Suppressor macrophage treated with lipopolysaccharide for 4 hours (primary cell): ENCODE results near the gene BRD2.

Source experiments
- DNase-seq: peaks from one replicate; pipeline ENCODE4 v3.0.0-alpha.2; 2020

BRD2 gene

DNA sequence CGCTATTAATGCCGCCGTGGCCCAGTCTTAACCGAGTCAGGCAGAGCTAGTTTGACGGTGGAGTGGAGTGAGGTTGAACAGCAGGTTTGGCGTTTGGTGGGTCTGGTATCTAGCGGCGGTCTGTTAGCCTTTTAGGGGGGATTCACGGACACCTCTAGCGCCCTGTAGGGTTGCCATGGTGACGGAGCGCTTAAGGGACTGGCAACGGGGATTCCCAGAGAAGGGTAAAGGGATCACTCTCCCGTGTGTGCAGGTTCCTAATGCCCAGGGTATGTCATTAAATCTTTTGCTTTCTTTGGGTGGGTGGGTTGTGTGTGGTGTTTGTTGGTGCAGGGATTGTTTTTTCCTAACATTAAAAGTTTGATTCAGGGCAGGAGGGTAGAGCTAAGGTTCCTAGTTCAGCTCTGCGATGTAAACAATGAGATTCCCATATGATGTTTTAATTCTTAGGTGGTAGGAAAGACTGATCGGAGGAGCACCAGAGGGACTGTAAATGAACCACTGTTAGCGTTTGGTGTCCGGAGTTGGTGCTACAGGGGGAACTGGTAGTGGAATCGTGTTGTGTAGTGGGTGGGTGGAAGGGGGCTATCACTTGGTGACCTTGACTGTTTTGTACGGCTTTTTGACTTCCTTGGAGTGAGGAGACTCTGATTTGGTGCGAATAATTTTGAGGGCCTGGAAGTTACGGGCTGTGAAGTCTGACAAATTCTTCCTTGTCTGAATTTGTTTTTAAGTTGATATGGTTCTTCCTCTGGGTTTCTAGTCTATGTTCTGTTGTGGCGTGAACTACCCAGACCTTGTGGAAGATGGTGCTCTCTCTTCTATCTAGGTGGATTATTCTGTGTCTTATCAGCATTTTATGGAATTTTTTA lies 5.0 kb downstream of the BRD2 start:
- DNase-seq: peak; percentile 68

DNA sequence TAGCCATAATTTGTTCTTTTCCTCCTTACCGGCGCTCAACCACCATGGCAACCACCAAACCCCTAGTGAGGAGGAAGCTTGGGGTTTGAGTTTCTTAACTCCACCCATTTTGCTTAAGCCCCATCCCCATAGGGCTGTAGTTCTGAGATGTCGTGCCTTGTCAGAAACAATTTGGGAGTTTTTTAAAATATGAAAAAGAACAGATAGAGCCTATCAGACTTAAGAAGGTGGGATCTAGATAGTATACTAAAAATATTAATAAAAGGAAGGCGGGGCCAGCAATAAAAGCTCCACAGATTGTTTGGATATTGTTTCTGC lies 5.6 kb downstream of the BRD2 start:
- DNase-seq: peak; percentile 57

DNA sequence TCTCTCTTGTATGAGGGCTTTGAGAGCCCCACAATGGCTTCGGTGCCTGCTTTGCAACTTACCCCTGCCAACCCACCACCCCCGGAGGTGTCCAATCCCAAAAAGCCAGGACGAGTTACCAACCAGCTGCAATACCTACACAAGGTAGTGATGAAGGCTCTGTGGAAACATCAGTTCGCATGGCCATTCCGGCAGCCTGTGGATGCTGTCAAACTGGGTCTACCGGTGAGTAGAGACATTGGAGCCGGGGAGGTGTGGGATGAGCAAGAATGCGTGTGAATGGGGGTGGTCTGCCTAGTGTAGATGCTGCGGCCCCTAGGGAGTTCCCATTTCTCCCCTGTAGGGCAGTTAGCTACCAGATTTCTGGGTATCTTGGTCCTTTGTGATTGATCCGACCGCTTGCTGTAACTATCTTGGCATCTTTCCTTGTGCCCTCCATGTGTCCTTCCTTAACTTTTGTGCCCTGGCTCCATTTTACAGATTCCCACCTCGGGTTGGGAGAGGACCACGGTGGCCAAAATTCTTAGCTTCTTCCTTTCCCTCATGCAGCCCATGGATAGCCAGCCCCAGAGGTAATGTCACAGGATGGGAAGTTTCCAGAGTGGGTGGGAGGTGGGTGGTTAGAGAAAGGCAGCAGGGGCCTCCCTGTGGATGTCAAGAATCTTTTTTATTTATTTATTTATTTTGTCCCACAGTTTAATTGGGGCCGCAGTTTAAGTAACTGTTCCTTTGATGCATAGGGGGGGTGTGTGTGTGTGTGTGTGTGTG lies 6.3 kb downstream of the BRD2 start:
- no peak for DNase-seq

DNA sequence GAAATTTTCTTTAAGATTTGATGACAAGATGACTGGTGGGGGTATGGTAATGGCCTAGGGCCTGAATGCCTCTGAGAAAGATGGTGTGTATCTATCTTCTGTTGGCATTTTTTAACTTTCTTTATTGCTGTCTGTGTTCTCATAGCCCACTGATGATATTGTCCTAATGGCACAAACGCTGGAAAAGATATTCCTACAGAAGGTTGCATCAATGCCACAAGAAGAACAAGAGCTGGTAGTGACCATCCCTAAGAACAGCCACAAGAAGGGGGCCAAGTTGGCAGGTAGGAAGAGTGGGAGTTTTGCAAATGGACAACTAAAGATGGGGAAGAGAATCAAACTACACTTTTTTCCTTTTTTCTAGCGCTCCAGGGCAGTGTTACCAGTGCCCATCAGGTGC lies 7.5 kb downstream of the BRD2 start:
- no peak for DNase-seq

DNA sequence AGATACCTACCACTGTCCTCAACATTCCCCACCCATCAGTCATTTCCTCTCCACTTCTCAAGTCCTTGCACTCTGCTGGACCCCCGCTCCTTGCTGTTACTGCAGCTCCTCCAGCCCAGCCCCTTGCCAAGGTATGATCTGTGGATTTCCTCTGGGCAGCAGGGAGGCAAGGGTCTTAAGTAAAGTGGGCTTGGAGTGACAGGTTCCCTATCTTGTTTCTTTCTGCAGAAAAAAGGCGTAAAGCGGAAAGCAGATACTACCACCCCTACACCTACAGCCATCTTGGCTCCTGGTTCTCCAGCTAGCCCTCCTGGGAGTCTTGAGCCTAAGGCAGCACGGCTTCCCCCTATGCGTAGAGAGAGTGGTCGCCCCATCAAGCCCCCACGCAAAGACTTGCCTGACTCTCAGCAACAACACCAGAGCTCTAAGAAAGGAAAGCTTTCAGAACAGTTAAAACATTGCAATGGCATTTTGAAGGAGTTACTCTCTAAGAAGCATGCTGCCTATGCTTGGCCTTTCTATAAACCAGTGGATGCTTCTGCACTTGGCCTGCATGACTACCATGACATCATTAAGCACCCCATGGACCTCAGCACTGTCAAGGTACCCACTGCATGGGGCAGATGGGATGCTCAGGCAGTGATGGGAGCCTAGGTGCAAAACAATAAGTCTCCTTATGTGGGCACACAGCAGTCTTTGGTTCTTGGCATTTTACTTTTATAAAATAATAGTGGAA lies 8.1 kb downstream of the BRD2 start:
- DNase-seq: no peak

DNA sequence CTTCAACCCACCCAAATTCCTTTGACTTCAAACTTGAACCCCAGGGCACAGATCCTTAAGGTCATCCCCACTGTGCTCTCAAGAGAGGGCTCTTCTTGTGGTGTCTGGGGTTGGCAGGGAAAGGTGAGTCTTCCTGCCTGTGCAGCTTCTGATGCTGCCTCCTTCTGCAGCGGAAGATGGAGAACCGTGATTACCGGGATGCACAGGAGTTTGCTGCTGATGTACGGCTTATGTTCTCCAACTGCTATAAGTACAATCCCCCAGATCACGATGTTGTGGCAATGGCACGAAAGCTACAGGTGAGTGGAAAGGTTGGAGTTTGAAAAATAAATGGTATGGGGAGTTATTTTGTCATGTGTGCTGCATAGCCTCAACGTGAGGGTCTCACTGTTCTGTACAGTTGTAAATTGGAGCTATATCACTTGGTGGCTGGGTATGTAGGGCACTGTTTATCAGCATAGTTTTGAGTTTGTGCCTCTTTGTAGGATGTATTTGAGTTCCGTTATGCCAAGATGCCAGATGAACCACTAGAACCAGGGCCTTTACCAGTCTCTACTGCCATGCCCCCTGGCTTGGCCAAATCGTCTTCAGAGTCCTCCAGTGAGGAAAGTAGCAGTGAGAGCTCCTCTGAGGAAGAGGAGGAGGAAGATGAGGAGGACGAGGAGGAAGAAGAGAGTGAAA lies 9.0 kb downstream of the BRD2 start:
- DNase-seq: no peak

DNA sequence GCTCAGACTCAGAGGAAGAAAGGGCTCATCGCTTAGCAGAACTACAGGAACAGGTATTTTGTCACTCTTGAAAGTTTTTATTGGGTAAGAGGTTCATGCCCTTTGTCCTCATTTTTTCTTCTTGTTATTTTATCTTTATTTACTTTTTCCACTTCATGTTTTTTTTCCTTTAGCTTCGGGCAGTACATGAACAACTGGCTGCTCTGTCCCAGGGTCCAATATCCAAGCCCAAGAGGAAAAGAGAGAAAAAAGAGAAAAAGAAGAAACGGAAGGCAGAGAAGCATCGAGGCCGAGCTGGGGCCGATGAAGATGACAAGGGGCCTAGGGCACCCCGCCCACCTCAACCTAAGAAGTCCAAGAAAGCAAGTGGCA lies 9.5 kb downstream of the BRD2 start:
- no peak for DNase-seq

DNA sequence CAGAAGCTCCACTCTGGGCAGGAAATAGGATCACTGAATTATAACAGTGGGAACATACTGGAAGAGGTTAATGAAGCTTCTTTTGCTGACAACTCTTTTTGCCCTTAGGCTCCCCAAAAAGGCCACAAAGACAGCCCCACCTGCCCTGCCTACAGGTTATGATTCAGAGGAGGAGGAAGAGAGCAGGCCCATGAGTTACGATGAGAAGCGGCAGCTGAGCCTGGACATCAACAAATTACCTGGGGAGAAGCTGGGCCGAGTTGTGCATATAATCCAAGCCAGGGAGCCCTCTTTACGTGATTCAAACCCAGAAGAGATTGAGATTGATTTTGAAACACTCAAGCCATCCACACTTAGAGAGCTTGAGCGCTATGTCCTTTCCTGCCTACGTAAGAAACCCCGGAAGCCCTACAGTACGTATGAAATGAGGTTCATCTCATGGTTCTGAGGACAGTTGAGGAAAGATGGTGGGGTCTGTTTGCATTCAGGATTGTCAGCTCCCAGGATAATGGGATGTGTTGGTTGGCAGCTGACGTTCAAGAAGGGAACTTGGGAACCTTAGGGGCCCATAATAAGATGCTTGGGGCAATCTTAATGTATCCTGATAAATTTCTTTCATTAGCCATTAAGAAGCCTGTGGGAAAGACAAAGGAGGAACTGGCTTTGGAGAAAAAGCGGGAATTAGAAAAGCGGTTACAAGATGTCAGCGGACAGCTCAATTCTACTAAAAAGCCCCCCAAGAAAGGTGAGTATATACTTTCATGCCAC lies 11.5 kb downstream of the BRD2 start:
- DNase-seq: no peak

DNA sequence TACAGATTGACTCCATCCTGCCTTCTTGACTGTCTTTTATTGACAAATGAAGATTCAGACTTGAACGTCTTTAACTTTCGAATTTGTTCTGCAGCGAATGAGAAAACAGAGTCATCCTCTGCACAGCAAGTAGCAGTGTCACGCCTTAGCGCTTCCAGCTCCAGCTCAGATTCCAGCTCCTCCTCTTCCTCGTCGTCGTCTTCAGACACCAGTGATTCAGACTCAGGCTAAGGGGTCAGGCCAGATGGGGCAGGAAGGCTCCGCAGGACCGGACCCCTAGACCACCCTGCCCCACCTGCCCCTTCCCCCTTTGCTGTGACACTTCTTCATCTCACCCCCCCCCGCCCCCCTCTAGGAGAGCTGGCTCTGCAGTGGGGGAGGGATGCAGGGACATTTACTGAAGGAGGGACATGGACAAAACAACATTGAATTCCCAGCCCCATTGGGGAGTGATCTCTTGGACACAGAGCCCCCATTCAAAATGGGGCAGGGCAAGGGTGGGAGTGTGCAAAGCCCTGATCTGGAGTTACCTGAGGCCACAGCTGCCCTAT lies 12.2 kb downstream of the BRD2 start:
- DNase-seq: no peak

DNA sequence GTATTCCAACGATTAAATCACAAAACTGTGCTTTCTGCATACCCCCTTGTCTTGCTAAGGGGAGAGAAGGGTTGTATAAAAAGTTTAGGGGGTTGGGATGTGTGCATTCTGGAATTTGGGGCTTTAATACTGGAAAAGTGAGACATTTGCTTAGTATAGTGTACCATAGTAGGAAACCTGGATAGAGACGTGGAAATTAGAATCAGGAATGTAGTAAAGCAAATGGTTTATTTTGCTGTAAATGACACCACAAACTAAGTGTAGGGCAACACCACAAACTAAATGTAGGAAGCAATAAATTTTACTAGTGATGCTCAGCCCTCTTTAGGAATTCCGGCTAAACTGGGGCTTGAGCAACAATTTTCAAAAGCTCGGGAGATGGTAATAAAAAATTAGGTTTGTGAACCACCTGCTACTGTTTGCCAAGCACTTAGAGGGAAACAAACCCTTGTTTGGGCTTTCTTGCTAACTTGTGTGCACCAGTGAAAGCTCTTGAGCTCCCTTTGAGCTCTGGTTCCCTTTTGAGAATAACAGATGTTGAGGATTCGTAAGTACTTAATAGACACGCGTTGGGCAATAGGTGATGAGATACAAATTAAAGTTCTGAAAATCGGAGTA lies 13.8 kb downstream of the BRD2 start:
- no peak for DNase-seq

DNA sequence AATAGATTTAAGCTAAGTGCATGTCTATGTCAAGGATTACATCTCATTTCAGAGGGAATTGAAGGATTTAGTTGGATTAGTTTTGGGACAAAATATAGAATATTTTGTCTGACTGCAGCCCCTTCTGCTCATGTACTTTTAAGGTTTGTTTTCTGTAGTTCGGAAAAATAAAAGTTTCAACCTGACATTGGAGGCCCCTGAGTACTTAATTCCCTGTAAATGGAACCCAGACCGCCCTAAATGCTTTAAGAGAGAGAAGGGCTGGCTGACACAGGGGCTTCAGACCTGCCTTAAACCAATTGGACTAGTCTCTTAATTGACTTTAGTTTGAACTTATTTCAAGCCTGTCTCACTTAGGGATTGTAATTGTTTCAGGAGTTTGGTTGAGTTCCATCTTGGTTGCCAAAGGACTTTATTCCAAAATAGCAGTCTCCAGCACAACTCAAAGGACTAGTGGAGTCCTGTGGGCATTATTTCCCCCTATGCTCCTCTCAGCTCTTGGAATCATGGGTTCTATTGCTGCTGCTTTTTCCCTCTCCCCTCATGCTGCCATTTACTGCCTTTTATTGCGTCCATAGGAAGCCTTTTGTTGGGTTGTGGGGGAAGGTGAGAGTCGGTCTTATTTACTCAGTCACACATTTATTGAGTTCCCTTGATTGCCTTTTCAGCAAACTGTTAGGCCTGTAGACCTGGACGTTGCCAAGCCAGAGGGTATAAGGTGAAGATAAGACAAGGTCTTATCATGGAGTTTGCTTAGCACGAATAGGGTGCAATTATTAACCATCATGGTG lies 14.5 kb downstream of the BRD2 start:
- no peak for DNase-seq

DNA sequence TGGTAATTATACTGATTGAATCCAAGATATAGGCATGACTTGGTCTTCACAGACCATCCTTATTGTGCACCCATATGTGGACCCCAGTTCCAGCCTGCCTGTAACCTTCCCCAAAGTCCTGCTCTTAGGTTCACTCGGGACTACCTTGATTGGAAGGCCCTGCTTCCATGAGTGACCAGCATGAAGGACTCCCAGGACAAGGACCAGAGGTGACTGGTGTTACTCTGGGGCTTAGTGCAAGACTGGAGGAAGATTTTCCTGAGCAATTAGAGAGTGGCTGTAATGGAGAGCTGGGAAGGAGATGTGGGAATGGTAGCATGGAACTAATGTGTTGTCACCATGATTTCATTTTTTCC lies 15.1 kb downstream of the BRD2 start:
- DNase-seq: no peak

DNA sequence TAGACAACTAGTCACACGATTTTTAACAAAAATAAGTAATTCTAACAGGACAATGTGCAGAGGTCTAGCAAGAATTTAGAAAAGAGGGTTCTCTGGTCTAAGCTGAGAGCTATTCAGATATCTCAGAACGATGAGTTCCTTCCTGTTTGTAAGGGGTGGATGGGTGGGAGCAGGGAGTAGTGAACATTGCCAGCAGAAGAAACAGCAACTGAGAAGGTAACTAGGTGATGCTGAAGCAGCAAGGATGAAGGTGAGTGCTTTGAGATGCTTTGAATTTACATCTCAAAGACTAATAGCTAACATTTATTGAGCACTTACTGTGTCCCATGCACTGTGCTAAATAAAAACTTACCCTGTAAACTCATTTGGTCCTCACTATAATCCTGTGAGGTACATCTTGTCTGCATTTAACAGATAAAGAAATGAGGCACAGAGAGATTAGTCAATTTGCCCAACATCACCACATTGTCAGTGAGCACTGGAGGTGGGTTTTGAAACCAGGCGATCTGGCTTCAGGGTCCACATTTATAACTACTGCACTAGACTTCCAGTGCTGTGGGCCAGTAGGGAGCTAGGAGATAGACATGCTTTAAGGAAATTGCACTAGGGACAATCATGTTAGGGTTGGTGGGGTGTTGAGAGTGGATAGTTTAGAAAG lies 15.7 kb downstream of the BRD2 start:
- no peak for DNase-seq

DNA sequence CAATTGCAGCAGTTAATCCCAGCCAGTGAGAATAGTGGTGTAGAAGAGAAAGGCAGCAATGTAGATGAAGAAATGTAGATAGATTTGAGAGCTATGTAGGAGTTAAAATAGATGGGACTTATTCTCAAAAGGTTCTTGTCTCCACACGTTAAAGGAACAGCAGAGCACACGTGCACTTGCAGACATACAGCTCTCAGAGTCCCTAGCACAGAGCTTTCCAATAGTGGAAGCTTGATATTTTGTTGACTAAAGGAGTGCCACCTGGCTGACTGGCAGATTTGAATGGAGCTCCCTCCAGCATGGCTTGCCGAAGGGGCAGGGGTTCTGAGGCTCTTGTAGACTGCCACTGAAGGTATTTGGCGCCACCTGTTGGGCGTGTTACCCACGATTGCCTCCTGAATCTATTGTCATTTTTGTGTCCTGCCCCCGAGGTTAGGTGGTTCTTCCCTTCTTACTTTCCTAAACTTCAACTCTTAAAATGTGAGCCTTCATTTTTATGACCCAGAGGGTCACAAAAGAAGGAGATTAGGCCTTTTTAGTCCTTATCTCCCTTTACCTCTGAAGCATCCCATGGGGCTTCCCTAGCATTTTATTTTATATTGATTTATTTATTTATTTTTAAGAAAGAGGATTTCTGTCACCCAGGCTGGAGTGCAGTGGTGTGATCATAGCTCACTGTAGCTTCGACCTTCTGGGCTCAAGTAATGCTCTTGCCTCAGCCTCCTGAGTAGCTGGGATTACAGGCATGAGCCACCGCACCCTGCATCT lies 16.4 kb downstream of the BRD2 start:
- peak; percentile 86 for DNase-seq

DNA sequence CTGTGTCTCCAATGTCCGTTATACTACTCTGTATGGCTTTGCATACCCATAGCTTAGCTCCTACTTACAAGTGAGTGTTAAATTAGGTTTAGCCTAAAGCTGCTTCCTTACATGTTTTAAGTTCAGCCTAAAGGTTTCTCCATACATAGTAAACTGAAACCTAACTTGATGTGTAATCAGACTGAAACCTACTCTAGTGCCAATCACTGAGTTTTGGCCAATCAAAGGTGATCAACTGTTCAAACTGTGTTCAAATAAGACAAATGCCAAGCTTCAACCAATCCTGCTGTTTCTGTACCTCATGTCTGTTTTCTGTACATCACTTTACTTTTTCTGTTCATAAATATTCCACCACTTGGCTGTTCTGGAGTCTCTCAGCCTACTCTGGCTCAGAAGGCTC lies 21.0 kb downstream of the BRD2 start:
- no peak for DNase-seq

DNA sequence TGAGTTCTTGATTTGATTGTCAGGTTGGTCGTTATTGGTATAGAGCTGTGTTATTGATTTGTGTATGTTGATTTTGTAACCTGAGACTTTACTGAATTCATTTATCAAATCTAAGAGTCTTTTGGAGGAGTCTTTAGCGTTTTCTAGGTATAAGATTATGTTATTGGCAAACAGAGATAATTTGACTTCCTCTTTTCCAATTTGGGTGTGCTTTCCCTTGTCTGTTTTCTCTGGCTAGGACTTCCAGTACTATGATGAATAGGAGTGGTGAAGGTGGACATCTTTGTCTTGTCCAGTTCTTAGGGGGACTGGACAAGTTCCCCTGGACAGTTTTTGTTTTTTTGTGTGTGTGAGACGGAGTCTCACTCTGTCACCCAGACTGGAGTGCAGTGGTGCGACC lies 23.6 kb downstream of the BRD2 start:
- no peak for DNase-seq

DNA sequence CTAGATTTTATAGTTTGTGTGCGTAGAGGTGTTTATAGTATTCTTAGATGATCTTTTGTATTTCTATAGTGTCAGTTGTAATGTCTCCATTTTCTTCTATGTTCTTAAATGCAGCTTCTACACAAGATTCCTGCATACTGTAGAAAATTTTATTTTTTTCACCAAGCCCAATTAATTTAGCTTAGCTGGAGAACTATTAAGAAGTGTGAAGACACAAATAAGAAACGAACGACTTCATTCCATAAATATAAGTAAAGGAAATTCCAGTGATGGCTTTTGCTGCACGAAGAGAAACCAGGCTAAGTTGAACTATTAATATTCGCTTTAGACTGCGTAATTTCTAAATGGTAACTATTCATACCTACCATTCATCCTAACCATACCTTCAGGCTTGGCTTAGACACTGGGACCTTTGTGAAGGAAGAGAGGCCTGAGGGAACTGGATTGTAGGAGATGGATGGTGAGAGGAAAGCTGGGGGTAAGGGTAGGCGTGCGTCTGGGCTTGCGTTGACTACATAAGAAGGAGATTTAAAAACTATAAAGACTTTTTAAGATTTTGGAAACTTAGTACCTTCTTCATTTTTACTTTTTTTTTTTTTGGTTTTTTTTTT lies 25.1 kb downstream of the BRD2 start:
- no peak for DNase-seq

DNA sequence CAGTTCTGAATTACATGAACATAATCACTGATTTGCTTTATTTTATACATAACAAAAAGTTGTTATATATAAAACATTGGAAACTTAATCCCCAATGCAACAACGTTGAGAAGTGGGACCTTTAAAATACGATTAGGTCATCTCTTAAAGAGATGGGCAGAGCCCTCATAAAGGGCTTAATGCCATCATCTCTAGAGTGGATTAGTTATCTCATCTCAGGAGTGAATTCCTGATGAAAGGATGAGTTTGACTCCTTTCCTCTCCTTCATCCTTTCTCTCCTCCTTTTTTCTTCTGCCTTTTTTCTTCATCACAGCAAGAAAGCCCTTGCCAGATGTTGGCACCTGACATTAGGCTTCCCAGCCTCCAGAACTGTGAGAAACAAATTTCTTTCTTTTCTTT lies 27.1 kb downstream of the BRD2 start:
- DNase-seq: no peak

DNA sequence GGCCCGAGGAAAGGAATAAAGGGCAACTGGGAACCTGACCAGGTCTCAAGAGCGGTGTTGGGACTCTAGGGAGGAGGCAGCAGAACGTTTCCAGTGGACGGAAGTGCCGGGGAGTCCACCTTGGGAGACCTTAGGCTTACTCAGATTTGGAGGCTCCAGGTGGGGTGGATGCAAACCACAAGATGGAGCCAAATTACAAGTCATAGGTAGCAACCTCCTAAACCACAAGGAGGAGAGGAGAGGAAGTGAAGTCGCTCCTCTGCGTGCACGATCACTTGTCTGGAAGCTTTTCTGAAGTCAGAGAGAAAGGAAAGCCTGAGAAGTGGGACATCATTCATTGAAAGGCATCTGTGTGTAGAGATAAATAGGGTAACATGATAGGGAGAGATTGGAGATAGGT lies 31.7 kb downstream of the BRD2 start:
- no peak for DNase-seq
